GM19025 (cell line): ENCODE measurements around the gene YWHAG.
A peak's percentile ranks its signal among the peaks of the same experiment; 100 is the strongest.
"Not testable (repeated sequence)": the region's sequence is repeated elsewhere in the genome, so short reads cannot be mapped to it uniquely, and the experiment has no call there.

Experiments
- ATAC-seq: cut with Tn5 transposase; IDR thresholded peaks from one replicate; pipeline ENCODE4 v1.9.1; 2021; ENCODE audit warnings: mild to moderate bottlenecking, low read depth, moderate library complexity; ENCODE audit not compliant: unreplicated experiment

Gene YWHAG

GRCh38 chr7:76301000-76301399 lies 57.8 kb downstream of the YWHAG start:
- no peak for ATAC-seq

- ATAC-seq = no peak
These were observed 58.5 kb downstream of the YWHAG start for GRCh38 chr7:76300166-76300731.

- no peak for ATAC-seq
These were observed 61.7 kb downstream of the YWHAG start for GRCh38 chr7:76296743-76297740.

GRCh38 chr7:76294344-76295024 lies 64.3 kb downstream of the YWHAG start:
- no peak for ATAC-seq

- no peak for ATAC-seq
These were observed 65.3 kb downstream of the YWHAG start for GRCh38 chr7:76293407-76293901.

GRCh38 chr7:76292911-76293310 lies 65.9 kb downstream of the YWHAG start:
- ATAC-seq = not testable (repeated sequence)

- no peak for ATAC-seq
These were observed 66.6 kb downstream of the YWHAG start for GRCh38 chr7:76292213-76292573.

GRCh38 chr7:76291351-76292212 lies 67.2 kb downstream of the YWHAG start:
- ATAC-seq = peak; percentile 80

GRCh38 chr7:76290847-76291350 lies 67.9 kb downstream of the YWHAG start:
- not testable (repeated sequence) for ATAC-seq

- no peak for ATAC-seq
These were observed 71.9 kb downstream of the YWHAG start for GRCh38 chr7:76286842-76287403.

GRCh38 chr7:76285604-76286374 lies 73.0 kb downstream of the YWHAG start:
- ATAC-seq = no peak

GRCh38 chr7:76283254-76284159 lies 75.3 kb downstream of the YWHAG start:
- ATAC-seq = no peak

GRCh38 chr7:76282344-76283253 lies 76.2 kb downstream of the YWHAG start:
- ATAC-seq = no peak

- no peak for ATAC-seq
These were observed 77.0 kb downstream of the YWHAG start for GRCh38 chr7:76281706-76282343.

- no peak for ATAC-seq
These were observed 77.6 kb downstream of the YWHAG start for GRCh38 chr7:76281006-76281705.

GRCh38 chr7:76280408-76280807 lies 78.4 kb downstream of the YWHAG start:
- ATAC-seq = no peak
